Parathyroid adenoma (tissue), 2 donors: Measurements from ENCODE around the gene FAM135A.

Source experiments
- H2AFZ ChIP-seq: fragments of 300-600 bp; sonication (generic); one replicate; pipeline ENCODE4 v1.7.0; 2017; ENCODE audit warnings: antibody characterized with exemption, mild to moderate bottlenecking
- H3K27ac ChIP-seq: fragments of 300-600 bp; sonication (generic); one replicate; pipeline ENCODE4 v1.7.0; 2017
- H3K27me3 ChIP-seq: fragments of 300-600 bp; sonication (generic); one replicate; pipeline ENCODE4 v1.7.0; 2017; ENCODE audit warnings: low read length; ENCODE audit not compliant: control insufficient read depth, insufficient read depth
- H3K36me3 ChIP-seq: fragments of 300-600 bp; sonication (generic); one replicate; pipeline ENCODE4 v1.7.0; 2017; ENCODE audit warnings: low read length; ENCODE audit not compliant: control insufficient read depth, insufficient read depth
- H3K4me1 ChIP-seq: fragments of 300-600 bp; sonication (generic); one replicate; pipeline ENCODE4 v1.7.0; 2017; ENCODE audit warnings: control low read depth
- H3K4me2 ChIP-seq: fragments of 300-600 bp; sonication (generic); one replicate; pipeline ENCODE4 v1.7.0; 2017; ENCODE audit warnings: low read length
- H3K4me3 ChIP-seq: fragments of 300-600 bp; sonication (generic); one replicate; pipeline ENCODE4 v1.7.0; 2017; ENCODE audit warnings: low read depth, low read length
- H3K79me2 ChIP-seq: fragments of 300-600 bp; sonication (generic); one replicate; pipeline ENCODE4 v1.7.0; 2017; ENCODE audit warnings: control low read depth
- H3K9ac ChIP-seq: fragments of 300-600 bp; sonication (generic); one replicate; pipeline ENCODE4 v1.7.0; 2017; ENCODE audit warnings: mild to moderate bottlenecking
- H3K9me3 ChIP-seq: fragments of 300-600 bp; sonication (generic); one replicate; pipeline ENCODE4 v1.7.0; 2017; ENCODE audit warnings: low read length; ENCODE audit not compliant: control insufficient read depth
- CTCF ChIP-seq: fragments of 300-600 bp; sonication (generic); IDR thresholded peaks from one replicate; pipeline ENCODE4 v1.7.0; 2017; ENCODE audit warnings: antibody characterized with exemption, mild to moderate bottlenecking
- donor health status: primary hyperparathyroidism.

FAM135A gene

GRCh38 chr6:70379473-70380013, 33.8 kb upstream of the FAM135A start:
- no peak overlapping the region for H3K27ac ChIP-seq
- H3K9me3 ChIP-seq, result no peaks in the 10 kb centered on the region
- H3K79me2 ChIP-seq, result no peaks in the 10 kb centered on the region
- TF ChIP-seq CTCF, result no peak
- no peaks in the 10 kb centered on the region for H3K4me1 ChIP-seq
- no peak overlapping the region for H3K4me3 ChIP-seq
- no peaks in the 10 kb centered on the region for H3K36me3 ChIP-seq
- H3K9ac ChIP-seq, result no peak overlapping the region
- H3K27me3 ChIP-seq, result no peaks in the 10 kb centered on the region
- H2AFZ ChIP-seq, result no peak overlapping the region
- no peak overlapping the region for H3K4me2 ChIP-seq

GRCh38 chr6:70380252-70380651, 33.1 kb upstream of the FAM135A start:
- no peak overlapping the region for H2AFZ ChIP-seq
- H3K79me2 ChIP-seq, result no peaks in the 10 kb centered on the region
- H3K4me2 ChIP-seq, result no peak overlapping the region
- H3K4me1 ChIP-seq, result no peaks in the 10 kb centered on the region
- H3K9me3 ChIP-seq, result no peaks in the 10 kb centered on the region
- TF ChIP-seq CTCF, result no peak
- H3K27ac ChIP-seq, result no peak overlapping the region
- no peak overlapping the region for H3K9ac ChIP-seq
- no peaks in the 10 kb centered on the region for H3K36me3 ChIP-seq
- no peak overlapping the region for H3K4me3 ChIP-seq
- no peaks in the 10 kb centered on the region for H3K27me3 ChIP-seq

GRCh38 chr6:70380771-70381416, 32.4 kb upstream of the FAM135A start:
- TF ChIP-seq CTCF, result no peak
- Histone ChIP-seq H2AFZ (no peak overlapping the region), H3K4me3 (no peak overlapping the region), H3K36me3 (no peaks in the 10 kb centered on the region), H3K9ac (no peak overlapping the region), H3K4me1 (no peaks in the 10 kb centered on the region), H3K9me3 (no peaks in the 10 kb centered on the region), H3K27me3 (no peaks in the 10 kb centered on the region), H3K4me2 (no peak overlapping the region), H3K79me2 (no peaks in the 10 kb centered on the region), H3K27ac (no peak overlapping the region)

GRCh38 chr6:70381417-70381782, 31.9 kb upstream of the FAM135A start:
- Histone ChIP-seq H3K9ac (no peak overlapping the region), H2AFZ (no peak overlapping the region), H3K27me3 (no peaks in the 10 kb centered on the region), H3K36me3 (no peaks in the 10 kb centered on the region), H3K4me2 (no peak overlapping the region), H3K4me3 (no peak overlapping the region), H3K79me2 (no peaks in the 10 kb centered on the region), H3K27ac (no peak overlapping the region), H3K4me1 (no peaks in the 10 kb centered on the region), H3K9me3 (no peaks in the 10 kb centered on the region)
- no peak for TF ChIP-seq CTCF

- H3K9me3 ChIP-seq, result no peaks in the 10 kb centered on the region
- no peaks in the 10 kb centered on the region for H3K4me1 ChIP-seq
- H3K27me3 ChIP-seq, result no peaks in the 10 kb centered on the region
- no peak overlapping the region for H3K27ac ChIP-seq
- H3K4me2 ChIP-seq, result no peak overlapping the region
- no peaks in the 10 kb centered on the region for H3K79me2 ChIP-seq
- no peak overlapping the region for H3K4me3 ChIP-seq
- H3K36me3 ChIP-seq, result no peaks in the 10 kb centered on the region
- no peak for TF ChIP-seq CTCF
- H2AFZ ChIP-seq, result no peak overlapping the region
- H3K9ac ChIP-seq, result no peak overlapping the region
These were observed 27.4 kb upstream of the FAM135A start for GRCh38 chr6:70385901-70386300.
